CD4-positive, alpha-beta T cell treated with Interleukin-10 for 1 hour (primary cell): ENCODE results near the gene SRRM2.
A peak's percentile ranks its signal among the peaks of the same experiment; 100 is the strongest.

ENCODE experiments used
- DNase-seq: peaks from one replicate; pipeline ENCODE4 v3.0.0-alpha.2; 2020

The SRRM2 gene

GRCh38 chr16:2779151-2779920, 26.9 kb downstream of the SRRM2 start:
- no peak for DNase-seq

GRCh38 chr16:2779978-2780898, 27.8 kb downstream of the SRRM2 start:
- DNase-seq = no peak

GRCh38 chr16:2782583-2783351, 30.3 kb downstream of the SRRM2 start:
- DNase-seq = no peak

GRCh38 chr16:2783581-2784357, 31.3 kb downstream of the SRRM2 start:
- DNase-seq = no peak

GRCh38 chr16:2784358-2785100, 32.1 kb downstream of the SRRM2 start:
- DNase-seq = no peak

GRCh38 chr16:2785101-2785991, 32.9 kb downstream of the SRRM2 start:
- peak; percentile 34 for DNase-seq

GRCh38 chr16:2786061-2786825, 33.8 kb downstream of the SRRM2 start:
- no peak for DNase-seq

- DNase-seq = no peak
Observed at GRCh38 chr16:2786826-2787151, 34.4 kb downstream of the SRRM2 start.

- DNase-seq = no peak
Observed at GRCh38 chr16:2787406-2787805, 35.0 kb downstream of the SRRM2 start, which contains the start of gene PRSS33. Gene PRSS33, minus strand, starts transcription at chr16:2787560. Its CDS starts 1,013 bp downstream, at chr16:2786547.

GRCh38 chr16:2787961-2788360, 35.5 kb downstream of the SRRM2 start:
- no peak for DNase-seq

GRCh38 chr16:2790631-2791030, 38.2 kb downstream of the SRRM2 start:
- DNase-seq = no peak

- no peak for DNase-seq
Observed at GRCh38 chr16:2791174-2791573, 38.7 kb downstream of the SRRM2 start.

GRCh38 chr16:2792940-2793339, 40.5 kb downstream of the SRRM2 start:
- DNase-seq = no peak

- no peak for DNase-seq
Observed at GRCh38 chr16:2795395-2796143, 43.1 kb downstream of the SRRM2 start.

GRCh38 chr16:2798723-2799204, 46.3 kb downstream of the SRRM2 start:
- DNase-seq = no peak

- DNase-seq = no peak
Observed at GRCh38 chr16:2799205-2799858, 46.9 kb downstream of the SRRM2 start.

GRCh38 chr16:2799859-2800226, 47.4 kb downstream of the SRRM2 start:
- no peak for DNase-seq

- DNase-seq = no peak
Observed at GRCh38 chr16:2803545-2804195, 51.2 kb downstream of the SRRM2 start.
